ENCODE results near the gene ALX4. TPM values are rescaled to one million over a fixed set of nuclear protein-coding genes. Genes with fewer than 3 reads are reported as not detected.
A peak's percentile ranks its signal among the peaks of the same experiment; 100 is the strongest.

ALX4 gene
- total and polyA plus RNA-seq, 9 of the 15 experiments (the other 6 are each of a cell fraction or from before 2014, with no cell fraction given) = 0.07 to 1.2 (median 0.33) TPM

GRCh38 chr11:44269369-44270351 lies 40.3 kb downstream of the ALX4 start (continued):
- TF ChIP-seq RUNX1 (IDR thresholded peaks at IDR 0.05; ENCODE audit: low read depth) = 0 out of 2 replicates have a peak, but pooled peaks have one; percentile 84
- peak; percentile 48; the same call in 1 of the 2 replicates for TF ChIP-seq MTA3 (IDR thresholded peaks at IDR 0.05; ENCODE audit: borderline replicate concordance)
- TF ChIP-seq HES1 (IDR thresholded peaks at IDR 0.05; ENCODE audit: low read depth) = peak; percentile 89
- TF ChIP-seq FOXK2 (conservative IDR thresholded peaks at IDR 0.05 in 1 of 2, IDR thresholded peaks at IDR 0.05 in 1 of 2; ENCODE audit: low read depth in 2 of 2) = 0 out of 4 replicates have a peak, but pooled peaks have one; percentile 9 to 27
- 0 out of 2 replicates have a peak, but pooled peaks have one; percentile 21 for TF ChIP-seq ARID3A (IDR thresholded peaks at IDR 0.05; ENCODE audit: borderline replicate concordance, low read depth, low read length)
- TF ChIP-seq CBFA2T2 (conservative IDR thresholded peaks at IDR 0.05) = peak; percentile 95
- no peak for TF ChIP-seq TSC22D4 (tag; IDR thresholded peaks at IDR 0.05)
- TF ChIP-seq TFAP4 (CRISPR knock-in tag; IDR thresholded peaks at IDR 0.05; ENCODE audit: borderline replicate concordance) = peak; percentile 87
- TF ChIP-seq STAT6 (CRISPR knock-in tag; IDR thresholded peaks at IDR 0.05) = no peak
- peak; percentile 95 for TF ChIP-seq GATAD2A (IDR thresholded peaks at IDR 0.05)
- no peak for TF ChIP-seq ZSCAN29 (IDR thresholded peaks at IDR 0.05)
- TF ChIP-seq PHTF2 (CRISPR knock-in tag; IDR thresholded peaks at IDR 0.05) = no peak
- no peak for TF ChIP-seq TSHZ1 (CRISPR knock-in tag; IDR thresholded peaks at IDR 0.05)
- no peak for TF ChIP-seq ZNF764 (CRISPR knock-in tag; IDR thresholded peaks at IDR 0.05; ENCODE audit: low read depth)
- no peak for TF ChIP-seq KLF13 (tag; IDR thresholded peaks at IDR 0.05; ENCODE audit: borderline replicate concordance, low read depth)
